CD14-positive monocyte (primary cell): ENCODE measurements around the gene PEX11G. TPM values are rescaled to one million over a fixed set of nuclear protein-coding genes. Genes with fewer than 3 reads are reported as not detected.
A peak's percentile ranks its signal among the peaks of the same experiment; 100 is the strongest.

ENCODE experiments used
- DNase-seq, 3 donors: peaks; one replicate each; pipeline ENCODE4 v3.0.0-alpha.2; 2011 to 2022
- H2AFZ ChIP-seq: 2 replicates; pipeline ENCODE4 v1.6.0; 2012; ENCODE audit warnings: mild to moderate bottlenecking, low read depth, low read length, inconsistent platforms; ENCODE audit not compliant: insufficient read depth, poor library complexity, severe bottlenecking
- H3K27ac ChIP-seq, 2 donors: 1 replicate in 1 of 2; 2 replicates in 1 of 2; pipeline ENCODE4 v1.5.1; 2012 to 2013; ENCODE audit warnings: low read length in 2 of 2, control low read depth in 1 of 2, inconsistent platforms in 1 of 2, low read depth in 1 of 2, mild to moderate bottlenecking in 1 of 2
- H3K27me3 ChIP-seq, 2 donors: one replicate each; pipeline versions ENCODE4 v1.6.0 to v1.6.1; 2011 to 2013; ENCODE audit warnings: low read length in 2 of 2; ENCODE audit not compliant: control insufficient read depth in 2 of 2, insufficient read depth in 2 of 2
- H3K36me3 ChIP-seq, 2 donors: replicated peaks in 1 of 2; 1 replicate in 1 of 2; 2 replicates in 1 of 2; pipeline versions ENCODE4 v1.5.1 to v1.6.1; 2012 to 2013; ENCODE audit warnings: low read length in 2 of 2, control low read depth in 1 of 2, inconsistent platforms in 1 of 2, mild to moderate bottlenecking in 1 of 2; ENCODE audit not compliant: insufficient read depth in 2 of 2, control insufficient read depth in 1 of 2
- H3K4me1 ChIP-seq, 2 donors: 1 replicate in 1 of 2; 2 replicates in 1 of 2; pipeline versions ENCODE4 v1.5.1 to v1.6.1; 2012 to 2013; ENCODE audit warnings: low read length in 2 of 2, control low read depth in 1 of 2, inconsistent platforms in 1 of 2, mild to moderate bottlenecking in 1 of 2, moderate library complexity in 1 of 2; ENCODE audit not compliant: insufficient read depth in 2 of 2, control insufficient read depth in 1 of 2
- H3K4me2 ChIP-seq: replicated peaks from 2 replicates; pipeline ENCODE3; 2012; ENCODE audit warnings: low read length, moderate library complexity, mild to moderate bottlenecking; ENCODE audit not compliant: poor library complexity, severe bottlenecking; ENCODE audit errors: extremely low read depth
- H3K4me3 ChIP-seq, 3 experiments: fragments of 200-600 bp in 1 of 3; sonication (generic) in 1 of 3; replicated peaks in 1 of 3; 1 replicate in 2 of 3; 2 replicates in 1 of 3; pipeline ENCODE4 v1.5.1; 2011 to 2013; ENCODE audit warnings: low read length in 3 of 3, mild to moderate bottlenecking in 3 of 3, control low read depth in 2 of 3, low read depth in 2 of 3, inconsistent platforms in 1 of 3, moderate library complexity in 1 of 3
- H3K79me2 ChIP-seq: 2 replicates; pipeline ENCODE4 v1.6.0; 2012; ENCODE audit warnings: mild to moderate bottlenecking, control low read depth, inconsistent platforms, low read length, moderate library complexity; ENCODE audit not compliant: insufficient read depth
- H3K9ac ChIP-seq: 2 replicates; pipeline ENCODE4 v1.6.0; 2017; ENCODE audit warnings: low read length, mild to moderate bottlenecking; ENCODE audit not compliant: insufficient read depth, poor library complexity, severe bottlenecking
- H3K9me3 ChIP-seq, 2 donors: replicated peaks in 1 of 2; 1 replicate in 1 of 2; 2 replicates in 1 of 2; pipeline versions ENCODE4 v1.5.1 to v1.6.1; 2012 to 2013; ENCODE audit warnings: low read length in 2 of 2, control low read depth in 1 of 2; ENCODE audit not compliant: control insufficient read depth in 1 of 2, insufficient read depth in 1 of 2
- H4K20me1 ChIP-seq: 2 replicates; pipeline ENCODE4 v1.6.0; 2012; ENCODE audit warnings: mild to moderate bottlenecking, low read length, control low read depth, moderate library complexity; ENCODE audit not compliant: insufficient read depth
- H3K27ac Mint-ChIP-seq, 7 donors: one replicate each; pipeline ENCODE4 v1.8.0; 2020; ENCODE audit warnings: mild to moderate bottlenecking in 7 of 7, mixed read lengths in 7 of 7, moderate library complexity in 6 of 7, inconsistent platforms in 2 of 7
- H3K27me3 Mint-ChIP-seq, 3 donors: one replicate each; pipeline ENCODE4 v1.8.0; 2021 to 2022; ENCODE audit warnings: low read depth in 3 of 3, mild to moderate bottlenecking in 3 of 3, mixed read lengths in 3 of 3, moderate library complexity in 3 of 3, inconsistent platforms in 1 of 3
- H3K36me3 Mint-ChIP-seq, 2 donors: one replicate each; pipeline ENCODE4 v1.8.0; 2020; ENCODE audit warnings: mixed read lengths in 2 of 2, inconsistent platforms in 1 of 2, mild to moderate bottlenecking in 1 of 2
- H3K4me1 Mint-ChIP-seq: one replicate; pipeline ENCODE4 v1.8.0; 2020; ENCODE audit warnings: mild to moderate bottlenecking, mixed read lengths
- H3K4me3 Mint-ChIP-seq, 2 donors: one replicate each; pipeline ENCODE4 v1.8.0; 2020; ENCODE audit warnings: mild to moderate bottlenecking in 2 of 2, mixed read lengths in 2 of 2, moderate library complexity in 1 of 2
- H3K9me3 Mint-ChIP-seq, 7 donors: one replicate each; pipeline ENCODE4 v1.8.0; 2020 to 2022; ENCODE audit warnings: mixed read lengths in 7 of 7, mild to moderate bottlenecking in 6 of 7, moderate library complexity in 6 of 7, inconsistent platforms in 2 of 7
- CTCF ChIP-seq: fragments of 200-600 bp; IDR thresholded peaks from one replicate; pipeline ENCODE4 v1.8.0; 2022; ENCODE audit warnings: antibody characterized with exemption, mild to moderate bottlenecking
- WGBS: methylation state at CpG from one replicate; pipeline ENCODE4 v1.1.5; 2013; ENCODE audit warnings: missing lambda C conversion rate; ENCODE audit not compliant: insufficient coverage; 5-methylcytosine and 5-hydroxymethylcytosine counted together
- intact Hi-C, 2 donors: fragments of 100-400 bp; cut with micrococcal nuclease; formaldehyde crosslinking; loops; one replicate each; pipeline versions ENCODE4 v1.15.0 to v1.15.1; 2023
- polyA plus RNA-seq, 3 donors: library from polyadenylated mRNA; depleted of rRNA in 1 of 3; unstranded in 2 of 3; stranded (reverse) in 1 of 3; fragments of 300-500 nt in 2 of 3; fragments of >200 nt in 1 of 3; fragmentation: Illumina TruSeq in 2 of 3; gene quantifications; 1 replicate in 2 of 3; 2 replicates in 1 of 3; pipeline ENCODE4 v1.2.3, GENCODE V29; 2012 to 2021

PEX11G gene
- polyA plus RNA-seq, 3 donors = 0.77 to 3.0 (median 1.4) TPM

- peak overlapping the region; percentile 13 to 99 (median 99) for H3K4me3 ChIP-seq
- peaks cover 44 to 62% of the 10 kb centered on the region in 2 donors for H3K36me3 Mint-ChIP-seq
- H3K4me3 Mint-ChIP-seq = peak overlapping the region; percentile 81 to 89
- no peak for DNase-seq
- no peaks in the 10 kb centered on the region for H3K9me3 Mint-ChIP-seq
- H3K4me1 Mint-ChIP-seq = peaks cover 32% of the 10 kb centered on the region
- peaks cover 34 to 50% of the 10 kb centered on the region in 2 donors for H3K36me3 ChIP-seq
- peaks cover 12% of the 10 kb centered on the region for H3K79me2 ChIP-seq
- no peaks in the 10 kb centered on the region for H4K20me1 ChIP-seq
- peak overlapping the region; percentile 47 for H3K9ac ChIP-seq
- intact Hi-C loops = loop anchor here (10.0 kb wide), 1 partner anchor 139 kb away; no protein-coding TSS in a partner anchor
- no peak overlapping the region for H3K27ac ChIP-seq
- peaks cover 0 to 5% (median 2%) of the 10 kb centered on the region in 3 donors for H3K27me3 Mint-ChIP-seq
- WGBS = 91% methylated on average over 10 of the region's 30 CpGs
- H3K9me3 ChIP-seq = no peaks in the 10 kb centered on the region
- H3K27me3 ChIP-seq = no peaks in the 10 kb centered on the region
- no peak for TF ChIP-seq CTCF
- peak overlapping the region in 4 of 7 donors; percentile 46 to 71 (median 61) for H3K27ac Mint-ChIP-seq
- H3K4me1 ChIP-seq = peaks cover 32 to 43% of the 10 kb centered on the region in 2 donors
- no peak overlapping the region for H2AFZ ChIP-seq
- H3K4me2 ChIP-seq = peak overlapping the region; percentile 100
Observed at GRCh38 chr19:7533281-7533885, 44.5 kb upstream of the PEX11G start.

GRCh38 chr19:7529610-7530490, 41.0 kb upstream of the PEX11G start:
- intact Hi-C loops = loop anchor here (10.0 kb wide), 1 partner anchor 135 kb away; no protein-coding TSS in a partner anchor
- Histone ChIP-seq H3K9ac (no peak overlapping the region), H3K4me3 (no peak overlapping the region), H3K9me3 (no peaks in the 10 kb centered on the region), H2AFZ (no peak overlapping the region), H3K4me2 (no peak overlapping the region), H3K79me2 (no peaks in the 10 kb centered on the region), H3K4me1 (peaks cover 25 to 37% of the 10 kb centered on the region in 2 donors), H3K27ac (no peak overlapping the region), H3K36me3 (peaks cover 49 to 70% of the 10 kb centered on the region in 2 donors), H3K27me3 (no peaks in the 10 kb centered on the region), H4K20me1 (no peaks in the 10 kb centered on the region)
- H3K9me3 Mint-ChIP-seq = no peaks in the 10 kb centered on the region
- peaks cover 0 to 5% (median 2%) of the 10 kb centered on the region in 3 donors for H3K27me3 Mint-ChIP-seq
- DNase-seq = no peak
- peak overlapping the region in 1 of 7 donors; percentile 71 for H3K27ac Mint-ChIP-seq
- no peak overlapping the region for H3K4me3 Mint-ChIP-seq
- TF ChIP-seq CTCF = no peak
- peaks cover 54 to 81% of the 10 kb centered on the region in 2 donors for H3K36me3 Mint-ChIP-seq
- 95% methylated on average over 28 of the region's 33 CpGs for WGBS
- peaks cover 39% of the 10 kb centered on the region for H3K4me1 Mint-ChIP-seq
